SU-DHL-6 (cell line): ENCODE data around the gene ALPK3.

Source experiments
- H2AFZ ChIP-seq: fragments of 200-600 bp; sonication (generic); 2 replicates; pipeline ENCODE4 v1.6.1; 2014; ENCODE audit warnings: low read depth, mild to moderate bottlenecking, moderate library complexity, mixed read lengths, antibody characterized with exemption, low read length; ENCODE audit not compliant: severe bottlenecking
- H3F3A ChIP-seq: fragments of 200-600 bp; shearing (Covaris generic); 2 replicates; pipeline ENCODE4 v1.6.0; 2016; ENCODE audit warnings: antibody characterized with exemption, mild to moderate bottlenecking; ENCODE audit not compliant: insufficient read depth
- H3K27ac ChIP-seq: fragments of 200-600 bp; sonication (generic); 2 replicates; pipeline ENCODE4 v1.5.1; 2016; ENCODE audit warnings: low read depth, mild to moderate bottlenecking, low read length, moderate library complexity, mixed read lengths
- H3K27me3 ChIP-seq: fragments of 200-600 bp; sonication (generic), shearing (Covaris generic); 2 replicates; pipeline ENCODE4 v1.6.0; 2014; ENCODE audit warnings: mild to moderate bottlenecking, low read length
- H3K36me3 ChIP-seq: fragments of 200-600 bp; sonication (generic); 2 replicates; pipeline ENCODE4 v1.6.1; 2014; ENCODE audit warnings: mild to moderate bottlenecking, low read length, mixed read lengths
- H3K4me2 ChIP-seq: fragments of 300-600, 200-600 bp; shearing (Covaris generic), sonication (generic); 2 replicates; pipeline ENCODE4 v1.6.0; 2014; ENCODE audit warnings: low read length, low read depth, mild to moderate bottlenecking; ENCODE audit not compliant: poor library complexity, severe bottlenecking
- H3K4me3 ChIP-seq: fragments of 200-600 bp; sonication (generic); 2 replicates; pipeline ENCODE4 v1.5.1; 2014; ENCODE audit warnings: antibody characterized with exemption, low read length, mild to moderate bottlenecking, mixed read lengths; ENCODE audit not compliant: insufficient read depth, poor library complexity, severe bottlenecking
- H3K79me2 ChIP-seq: fragments of 200-600 bp; sonication (generic); 2 replicates; pipeline ENCODE4 v1.6.1; 2014; ENCODE audit warnings: mild to moderate bottlenecking, low read length, moderate library complexity; ENCODE audit not compliant: insufficient read depth
- H3K9ac ChIP-seq: fragments of 200-600 bp; sonication (generic); 2 replicates; pipeline ENCODE4 v1.7.0; 2014; ENCODE audit warnings: mild to moderate bottlenecking, low read length
- H3K9me2 ChIP-seq: fragments of 200-600 bp; sonication (generic); replicated peaks from 2 replicates; pipeline ENCODE4 v1.6.1; 2014; ENCODE audit warnings: low read length; ENCODE audit not compliant: insufficient read depth
- H3K9me3 ChIP-seq: fragments of 200-600 bp; sonication (generic); 2 replicates; pipeline ENCODE4 v1.6.1; 2014; ENCODE audit warnings: low read length, mixed read lengths; ENCODE audit not compliant: insufficient read depth
- H4K20me1 ChIP-seq: fragments of 200-600 bp; sonication (generic); 2 replicates; pipeline ENCODE4 v1.6.1; 2014; ENCODE audit warnings: low read depth, mild to moderate bottlenecking, antibody characterized with exemption, low read length, moderate library complexity, mixed read lengths
- EZH2phosphoT487 ChIP-seq: fragments of 200-600 bp; sonication (generic), shearing (Covaris generic); conservative IDR thresholded peaks from 2 replicates; pipeline ENCODE4 v1.6.1; 2018; ENCODE audit warnings: mild to moderate bottlenecking, antibody characterized with exemption, low read length, moderate library complexity, mixed read lengths
- TF ChIP-seq, protein P1 (sequence below): fragments of 200-600 bp; sonication (generic); IDR thresholded peaks from one replicate; pipeline ENCODE4 v1.5.1; 2017; ENCODE audit warnings: antibody characterized with exemption, mild to moderate bottlenecking, low read length, moderate library complexity; ENCODE audit not compliant: insufficient read depth, poor library complexity, severe bottlenecking

Gene ALPK3

GRCh38 chr15:84922530-84922929, 105.4 kb downstream of the ALPK3 start:
- H4K20me1 ChIP-seq, result no peaks in the 10 kb centered on the region
- TF ChIP-seq EZH2phosphoT487, result no peak
- TF ChIP-seq, protein P1, sequence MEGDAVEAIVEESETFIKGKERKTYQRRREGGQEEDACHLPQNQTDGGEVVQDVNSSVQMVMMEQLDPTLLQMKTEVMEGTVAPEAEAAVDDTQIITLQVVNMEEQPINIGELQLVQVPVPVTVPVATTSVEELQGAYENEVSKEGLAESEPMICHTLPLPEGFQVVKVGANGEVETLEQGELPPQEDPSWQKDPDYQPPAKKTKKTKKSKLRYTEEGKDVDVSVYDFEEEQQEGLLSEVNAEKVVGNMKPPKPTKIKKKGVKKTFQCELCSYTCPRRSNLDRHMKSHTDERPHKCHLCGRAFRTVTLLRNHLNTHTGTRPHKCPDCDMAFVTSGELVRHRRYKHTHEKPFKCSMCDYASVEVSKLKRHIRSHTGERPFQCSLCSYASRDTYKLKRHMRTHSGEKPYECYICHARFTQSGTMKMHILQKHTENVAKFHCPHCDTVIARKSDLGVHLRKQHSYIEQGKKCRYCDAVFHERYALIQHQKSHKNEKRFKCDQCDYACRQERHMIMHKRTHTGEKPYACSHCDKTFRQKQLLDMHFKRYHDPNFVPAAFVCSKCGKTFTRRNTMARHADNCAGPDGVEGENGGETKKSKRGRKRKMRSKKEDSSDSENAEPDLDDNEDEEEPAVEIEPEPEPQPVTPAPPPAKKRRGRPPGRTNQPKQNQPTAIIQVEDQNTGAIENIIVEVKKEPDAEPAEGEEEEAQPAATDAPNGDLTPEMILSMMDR, result no peak
- H3K36me3 ChIP-seq, result no peaks in the 10 kb centered on the region
- H3K27me3 ChIP-seq, result no peaks in the 10 kb centered on the region
- no peaks in the 10 kb centered on the region for H3K79me2 ChIP-seq
- H3K4me3 ChIP-seq, result no peak overlapping the region
- H2AFZ ChIP-seq, result no peak overlapping the region
- no peaks in the 10 kb centered on the region for H3F3A ChIP-seq
- no peak overlapping the region for H3K27ac ChIP-seq
- H3K9me2 ChIP-seq, result no peaks in the 10 kb centered on the region
- no peak overlapping the region for H3K9ac ChIP-seq
- no peak overlapping the region for H3K4me2 ChIP-seq
- no peaks in the 10 kb centered on the region for H3K9me3 ChIP-seq
